Coronary artery (tissue), 2 donors: ENCODE results near the gene KLHL11.
"Not testable (repeated sequence)": the region's sequence is repeated elsewhere in the genome, so short reads cannot be mapped to it uniquely, and the experiment has no call there.

ENCODE experiments used
- DNase-seq: peaks from one replicate; pipeline ENCODE4 v3.0.0-alpha.2; 2017; ENCODE audit warnings: low spot score
- H3K27ac ChIP-seq, 2 donors: fragments of 200-600 bp; sonication (generic); one replicate each; pipeline ENCODE4 v1.5.1; 2016 to 2019
- H3K4me3 ChIP-seq: fragments of 200-600 bp; sonication (generic); 2 replicates; pipeline ENCODE4 v1.5.1; 2016; ENCODE audit warnings: mild to moderate bottlenecking, moderate library complexity
- TF ChIP-seq, protein P1 (sequence below): fragments of 200-600 bp; sonication (generic); IDR thresholded peaks from one replicate; pipeline ENCODE4 v1.5.1; 2019; ENCODE audit warnings: antibody characterized with exemption

Gene KLHL11

DNA sequence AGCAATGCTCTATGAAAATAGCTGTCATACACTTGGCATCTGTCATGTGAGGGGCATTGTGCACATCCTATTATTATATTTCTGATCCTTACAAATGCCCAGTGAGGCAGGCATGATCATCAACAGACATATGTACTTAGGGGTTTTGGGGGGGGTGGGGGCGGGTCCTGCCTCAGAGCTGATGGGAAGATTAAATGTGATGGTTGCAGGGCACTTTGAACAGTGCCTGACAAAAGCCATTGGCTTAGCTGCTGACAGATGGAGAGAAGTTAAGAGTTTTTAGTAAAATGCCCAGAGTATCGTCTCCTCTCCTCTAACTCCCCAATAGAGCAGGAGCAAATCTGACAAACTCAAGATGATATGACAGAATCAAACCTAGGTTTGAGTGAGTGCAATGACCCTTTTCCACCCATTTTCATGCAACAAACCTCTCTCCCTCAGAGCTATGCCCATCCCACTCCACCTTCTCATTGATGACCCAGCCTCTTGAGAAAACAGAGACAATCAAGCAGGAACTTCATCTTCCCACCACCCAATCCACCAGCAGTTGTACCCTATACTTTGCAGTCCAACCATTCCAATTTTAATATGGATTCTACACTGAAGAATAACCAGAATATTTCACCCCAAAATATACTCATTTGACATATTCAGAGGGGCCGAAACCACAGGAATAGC lies 4.8 kb downstream of the KLHL11 start:
- TF ChIP-seq, protein P1, sequence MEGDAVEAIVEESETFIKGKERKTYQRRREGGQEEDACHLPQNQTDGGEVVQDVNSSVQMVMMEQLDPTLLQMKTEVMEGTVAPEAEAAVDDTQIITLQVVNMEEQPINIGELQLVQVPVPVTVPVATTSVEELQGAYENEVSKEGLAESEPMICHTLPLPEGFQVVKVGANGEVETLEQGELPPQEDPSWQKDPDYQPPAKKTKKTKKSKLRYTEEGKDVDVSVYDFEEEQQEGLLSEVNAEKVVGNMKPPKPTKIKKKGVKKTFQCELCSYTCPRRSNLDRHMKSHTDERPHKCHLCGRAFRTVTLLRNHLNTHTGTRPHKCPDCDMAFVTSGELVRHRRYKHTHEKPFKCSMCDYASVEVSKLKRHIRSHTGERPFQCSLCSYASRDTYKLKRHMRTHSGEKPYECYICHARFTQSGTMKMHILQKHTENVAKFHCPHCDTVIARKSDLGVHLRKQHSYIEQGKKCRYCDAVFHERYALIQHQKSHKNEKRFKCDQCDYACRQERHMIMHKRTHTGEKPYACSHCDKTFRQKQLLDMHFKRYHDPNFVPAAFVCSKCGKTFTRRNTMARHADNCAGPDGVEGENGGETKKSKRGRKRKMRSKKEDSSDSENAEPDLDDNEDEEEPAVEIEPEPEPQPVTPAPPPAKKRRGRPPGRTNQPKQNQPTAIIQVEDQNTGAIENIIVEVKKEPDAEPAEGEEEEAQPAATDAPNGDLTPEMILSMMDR: no peak
- Histone ChIP-seq H3K27ac (no peak overlapping the region), H3K4me3 (no peak overlapping the region)
- DNase-seq: no peak

DNA sequence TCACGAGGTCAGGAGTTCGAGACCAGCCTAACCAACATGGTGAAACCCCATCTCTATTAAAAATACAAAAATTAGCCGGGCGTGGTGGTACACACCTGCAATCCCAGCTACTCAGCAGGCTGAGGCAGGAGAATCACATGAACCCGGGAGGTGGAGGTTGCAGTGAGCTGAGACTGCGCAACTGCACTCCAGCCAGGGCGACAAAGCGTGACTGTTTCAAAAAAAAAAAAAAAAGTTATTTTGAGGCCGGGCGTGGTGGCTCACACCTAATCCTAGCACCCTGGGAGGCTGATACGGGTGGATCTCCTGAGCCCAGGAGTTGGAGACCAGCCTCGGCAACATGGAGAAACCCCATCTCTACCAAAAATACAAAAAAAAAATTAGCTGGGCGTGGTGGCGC lies 13.8 kb downstream of the KLHL11 start:
- not testable (repeated sequence) for H3K4me3 ChIP-seq, H3K27ac ChIP-seq, DNase-seq

DNA sequence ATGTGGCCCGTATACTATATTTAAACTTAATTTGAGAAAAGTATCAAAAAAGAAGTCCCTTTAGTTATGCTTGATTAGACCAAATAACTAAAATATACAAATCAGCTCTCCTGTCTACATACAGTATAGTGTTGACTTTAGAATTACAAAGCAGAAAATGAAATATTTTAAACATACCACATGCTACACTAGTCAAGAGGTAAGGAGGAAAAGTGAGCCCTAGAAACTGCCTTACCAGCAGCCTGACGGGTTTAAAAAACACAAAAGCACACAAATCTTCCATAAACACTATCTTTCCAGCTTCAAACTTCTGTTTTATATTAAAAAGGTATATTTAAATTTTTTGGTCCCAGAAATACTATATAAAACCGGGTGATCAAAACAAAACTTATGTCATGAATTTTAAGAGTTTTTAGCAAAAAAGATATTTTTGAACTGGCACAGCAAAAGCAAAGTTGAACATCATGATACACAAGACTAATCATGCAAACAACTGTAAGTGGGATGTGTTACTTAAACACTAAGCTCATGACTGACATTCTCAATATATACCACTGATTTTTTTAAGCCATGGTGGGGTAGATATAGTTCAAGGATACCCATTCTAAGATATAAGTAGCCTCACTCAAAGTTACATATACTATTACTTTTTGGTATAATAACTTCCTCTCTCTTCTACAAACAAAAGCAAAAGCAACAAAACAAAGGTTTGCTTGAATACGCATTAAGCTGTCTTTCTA lies 15.8 kb downstream of the KLHL11 start:
- DNase-seq: no peak
- Histone ChIP-seq H3K27ac (peak overlapping the region in 1 of 2 donors; percentile 46), H3K4me3 (peak overlapping the region; percentile 15)
- TF ChIP-seq, protein P1: no peak

DNA sequence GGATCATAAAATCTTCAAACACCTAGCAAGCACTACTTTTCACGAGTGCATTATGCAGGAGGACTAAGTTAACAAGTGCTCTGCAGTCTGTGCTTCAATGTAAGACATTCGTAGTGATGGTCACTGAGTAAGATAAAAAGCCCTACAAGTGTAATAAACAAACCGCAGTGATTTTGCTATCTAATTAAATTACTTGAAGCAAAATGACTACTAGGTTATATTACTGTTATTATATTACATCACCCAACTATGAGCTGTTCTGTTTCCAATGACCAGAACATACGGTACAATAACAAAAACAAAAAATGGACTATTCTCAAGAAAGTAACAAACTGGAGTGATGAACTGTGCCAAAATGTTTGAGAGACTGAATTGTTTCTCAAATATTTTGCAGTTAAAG lies 16.4 kb downstream of the KLHL11 start:
- Histone ChIP-seq H3K27ac (peak overlapping the region in 1 of 2 donors; percentile 26), H3K4me3 (peak overlapping the region; percentile 26)
- TF ChIP-seq, protein P1: no peak
- no peak for DNase-seq

DNA sequence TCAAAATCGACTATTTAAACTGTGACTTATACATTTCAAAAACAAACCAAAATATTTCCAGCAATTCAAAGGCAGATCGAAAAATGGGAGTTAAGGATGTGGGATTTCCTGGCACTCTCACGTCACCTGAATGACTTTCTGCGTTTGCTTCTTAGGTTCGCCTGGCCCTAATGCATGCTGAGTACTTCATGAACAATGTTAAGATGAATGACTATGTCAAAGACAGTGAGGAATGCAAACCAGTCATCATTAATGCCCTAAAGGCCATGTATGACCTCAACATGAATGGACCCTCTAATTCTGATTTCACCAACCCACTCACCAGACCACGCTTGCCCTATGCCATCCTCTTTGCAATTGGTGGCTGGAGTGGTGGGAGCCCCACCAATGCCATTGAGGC lies 20.3 kb downstream of the KLHL11 start:
- H3K4me3 ChIP-seq: no peak overlapping the region
- no peak overlapping the region for H3K27ac ChIP-seq
- DNase-seq: no peak
- TF ChIP-seq, protein P1: no peak

DNA sequence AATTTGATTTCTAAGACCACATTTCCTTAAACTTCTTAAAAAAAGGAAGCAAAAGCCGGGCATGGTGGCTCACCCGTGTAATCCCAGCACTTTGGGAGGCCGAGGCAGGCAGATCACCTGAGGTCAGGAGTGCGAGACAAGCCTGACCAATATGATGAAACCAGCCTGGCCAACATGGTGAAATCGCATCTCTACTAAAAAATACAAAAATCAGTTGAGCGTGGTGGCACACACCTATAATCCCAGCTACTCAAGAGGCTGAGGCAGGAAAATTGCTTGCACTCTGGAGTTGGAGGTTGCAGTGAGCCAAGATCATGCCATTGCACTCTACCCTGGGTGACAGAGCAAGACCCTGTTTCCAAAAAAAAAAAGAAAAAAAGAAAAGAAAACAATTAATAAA lies 24.4 kb downstream of the KLHL11 start:
- not testable (repeated sequence) for H3K27ac ChIP-seq, H3K4me3 ChIP-seq, DNase-seq

DNA sequence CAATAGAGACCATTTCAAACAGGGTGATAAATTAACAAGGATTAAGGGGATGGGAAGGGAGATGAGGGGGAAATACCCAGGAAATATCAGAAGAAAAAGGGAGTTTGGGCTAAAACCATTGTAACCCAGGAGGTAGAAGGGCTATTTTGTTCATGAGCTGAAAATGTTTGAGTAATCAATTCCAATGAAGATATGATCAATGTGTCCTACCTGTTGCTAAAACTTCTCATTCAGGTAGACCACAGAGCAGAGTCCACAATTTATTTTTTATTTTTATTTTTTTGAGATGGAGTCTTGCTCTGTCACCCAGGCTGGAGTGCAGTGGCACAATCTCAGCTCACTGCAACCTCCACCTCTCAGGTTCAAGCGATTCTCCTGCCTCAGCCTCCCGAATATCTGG lies 25.8 kb downstream of the KLHL11 start:
- not testable (repeated sequence) for H3K4me3 ChIP-seq, DNase-seq, H3K27ac ChIP-seq

DNA sequence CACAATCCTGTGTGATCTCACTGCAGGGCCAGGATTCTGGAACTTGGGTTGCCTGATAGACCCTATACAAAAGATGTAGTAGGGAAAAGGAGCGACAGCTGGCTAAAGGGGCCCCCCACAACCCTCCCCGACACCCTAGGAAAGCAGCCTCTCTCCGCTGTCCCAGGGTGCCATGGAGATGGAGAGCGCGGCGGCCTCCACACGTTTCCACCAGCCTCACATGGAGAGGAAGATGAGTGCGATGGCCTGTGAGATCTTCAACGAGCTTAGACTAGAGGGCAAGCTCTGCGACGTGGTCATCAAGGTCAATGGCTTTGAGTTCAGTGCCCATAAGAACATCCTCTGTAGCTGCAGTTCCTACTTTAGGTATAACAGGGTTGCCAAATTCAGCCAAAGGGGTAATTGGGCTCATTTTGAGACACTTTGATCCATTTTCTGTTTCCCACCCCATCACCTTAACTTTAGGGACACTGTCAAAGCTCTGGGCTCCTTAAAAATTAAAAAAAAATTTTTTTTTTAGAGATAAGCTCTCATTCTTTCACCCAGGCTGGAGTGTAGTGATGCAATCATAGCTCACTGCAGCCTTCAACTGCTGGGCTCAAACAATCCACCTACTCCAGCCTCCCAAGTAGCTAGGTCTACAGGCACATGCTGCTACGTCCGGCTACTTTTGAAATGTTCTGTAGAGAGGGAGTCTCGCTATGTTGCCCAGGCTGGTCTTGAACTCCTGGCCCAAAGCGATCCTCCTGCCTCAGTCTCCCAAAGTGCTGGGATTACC lies 27.3 kb downstream of the KLHL11 start, which contains the start of gene KLHL10:
Gene KLHL10 (plus strand): TSS at position 65 of the 778 bp plus-strand sequence. CDS start 108 bp downstream, at position 173.
- TF ChIP-seq, protein P1: no peak
- H3K27ac ChIP-seq: peak within 1 kb of the TSS; percentile 78 to 88
- H3K4me3 ChIP-seq: peak within 1 kb of the TSS; percentile 93
- no peak for DNase-seq
